ENCODE data around the gene RSPRY1. TPM values are rescaled to one million over a fixed set of nuclear protein-coding genes. Genes with fewer than 3 reads are reported as not detected.

RSPRY1 gene
- polyA plus RNA-seq, 2 donors = 7.5 to 9.8 TPM

Other genes starting within 250 kb of the RSPRY1 start
- gene CETP, start 224.4 kb upstream of the RSPRY1 start, polyA plus RNA-seq = under 1 TPM in 1 of 2 donors, not detected in 1; 0.06 TPM
- gene NLRC5, start 196.8 kb upstream of the RSPRY1 start, polyA plus RNA-seq = 10 to 100 TPM; 11.3 to 21.7 TPM
- 10 to 100 TPM; 18.3 to 24.5 TPM for gene CPNE2, start 93.7 kb upstream of the RSPRY1 start, polyA plus RNA-seq
- 10 to 100 TPM; 50.4 to 50.6 TPM for gene PSME3IP1, start 290 bp upstream of the RSPRY1 start, polyA plus RNA-seq
- gene ARL2BP, start 58.9 kb downstream of the RSPRY1 start, polyA plus RNA-seq = 10 to 100 TPM; 20.8 to 30.1 TPM
- gene PLLP, start 98.3 kb downstream of the RSPRY1 start, polyA plus RNA-seq = 10 to 100 TPM; 18.1 to 28.0 TPM
- under 1 TPM; 0.31 to 0.78 TPM for gene CCL22, start 172.5 kb downstream of the RSPRY1 start, polyA plus RNA-seq
- 1 to 10 TPM; 5.0 to 5.9 TPM for gene CX3CL1, start 186.2 kb downstream of the RSPRY1 start, polyA plus RNA-seq
- gene CCL17, start 218.4 kb downstream of the RSPRY1 start, polyA plus RNA-seq = 1 to 10 TPM; 1.1 to 7.6 TPM

All from esophagus (tissue), 2 donors.